ENCODE data around the gene INSR. TPM values are rescaled to one million over a fixed set of nuclear protein-coding genes. Genes with fewer than 3 reads are reported as not detected.

Gene INSR
- total RNA-seq, 3 donors from 2014 or later (not counting 1 experiment from before 2014, with no cell fraction given): 0.50 to 4.9 (median 2.0) TPM

DNA sequence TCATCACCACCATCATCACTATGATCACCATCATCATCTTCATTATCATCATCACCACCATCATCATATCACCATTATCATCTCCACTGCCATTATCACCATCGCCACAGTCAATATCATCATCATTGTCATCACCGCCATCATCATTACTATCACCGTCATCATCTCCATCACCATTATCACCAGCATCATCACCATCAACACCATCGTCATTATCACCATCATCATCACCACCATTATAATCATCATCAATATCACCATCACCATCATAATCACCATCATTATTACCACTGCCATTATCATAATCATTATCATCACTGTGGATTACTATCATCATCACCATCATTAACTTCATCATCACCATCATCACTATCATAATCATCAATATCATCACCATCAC is 37.2 kb upstream of the INSR start:
- Mint-ChIP-seq H3K36me3 (no peaks in the 10 kb centered on the region), H3K4me1 (no peaks in the 10 kb centered on the region), H3K27ac (no peak overlapping the region), H3K27me3 (ENCODE audit: low read depth in 2 of 2) (peaks cover 0 to 7% of the 10 kb centered on the region in 2 donors), H3K4me3 (no peak overlapping the region), H3K9me3 (no peaks in the 10 kb centered on the region)
- Histone ChIP-seq H3K27ac (ENCODE audit: low read length) (no peak overlapping the region), H3K9me3 (ENCODE audit: control insufficient read depth, insufficient read depth, low read length) (no peaks in the 10 kb centered on the region), H3K4me3 (ENCODE audit: low read length) (no peak overlapping the region), H3K4me1 (ENCODE audit: control insufficient read depth, insufficient read depth, low read length) (peaks cover 6% of the 10 kb centered on the region), H3K27me3 (ENCODE audit: control insufficient read depth, insufficient read depth, low read length) (no peaks in the 10 kb centered on the region), H3K36me3 (ENCODE audit: control insufficient read depth, insufficient read depth, low read length) (no peaks in the 10 kb centered on the region)
- no peak for DNase-seq
- no peak for ATAC-seq
- TF ChIP-seq, protein P1, sequence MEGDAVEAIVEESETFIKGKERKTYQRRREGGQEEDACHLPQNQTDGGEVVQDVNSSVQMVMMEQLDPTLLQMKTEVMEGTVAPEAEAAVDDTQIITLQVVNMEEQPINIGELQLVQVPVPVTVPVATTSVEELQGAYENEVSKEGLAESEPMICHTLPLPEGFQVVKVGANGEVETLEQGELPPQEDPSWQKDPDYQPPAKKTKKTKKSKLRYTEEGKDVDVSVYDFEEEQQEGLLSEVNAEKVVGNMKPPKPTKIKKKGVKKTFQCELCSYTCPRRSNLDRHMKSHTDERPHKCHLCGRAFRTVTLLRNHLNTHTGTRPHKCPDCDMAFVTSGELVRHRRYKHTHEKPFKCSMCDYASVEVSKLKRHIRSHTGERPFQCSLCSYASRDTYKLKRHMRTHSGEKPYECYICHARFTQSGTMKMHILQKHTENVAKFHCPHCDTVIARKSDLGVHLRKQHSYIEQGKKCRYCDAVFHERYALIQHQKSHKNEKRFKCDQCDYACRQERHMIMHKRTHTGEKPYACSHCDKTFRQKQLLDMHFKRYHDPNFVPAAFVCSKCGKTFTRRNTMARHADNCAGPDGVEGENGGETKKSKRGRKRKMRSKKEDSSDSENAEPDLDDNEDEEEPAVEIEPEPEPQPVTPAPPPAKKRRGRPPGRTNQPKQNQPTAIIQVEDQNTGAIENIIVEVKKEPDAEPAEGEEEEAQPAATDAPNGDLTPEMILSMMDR (IDR thresholded peaks at IDR 0.05): no peak
- intact Hi-C loops (cut with micrococcal nuclease): no loop called here
- WGBS (ENCODE audit: insufficient coverage): 97% methylated on average over 4 of the region's 4 CpGs

DNA sequence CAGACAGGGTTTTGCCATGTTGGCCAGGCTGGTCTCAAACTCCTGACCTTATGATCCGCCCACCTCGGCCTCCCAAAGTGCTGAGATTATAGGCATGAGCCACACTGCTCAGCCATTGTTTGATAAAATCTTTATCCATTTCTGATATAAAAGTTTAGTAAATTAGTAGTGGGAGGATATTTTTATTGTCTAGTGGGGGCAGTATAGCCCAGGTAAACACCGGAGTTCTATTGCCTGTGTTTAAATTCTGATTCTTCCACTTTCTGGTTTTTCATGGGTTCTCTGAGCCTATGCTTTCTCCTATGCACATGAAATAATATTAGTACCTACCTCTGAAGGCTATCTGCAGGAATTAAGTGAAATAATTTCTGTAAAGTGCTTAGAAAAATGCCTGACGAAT is 34.4 kb upstream of the INSR start:
- intact Hi-C loops (cut with micrococcal nuclease): no loop called here

DNA sequence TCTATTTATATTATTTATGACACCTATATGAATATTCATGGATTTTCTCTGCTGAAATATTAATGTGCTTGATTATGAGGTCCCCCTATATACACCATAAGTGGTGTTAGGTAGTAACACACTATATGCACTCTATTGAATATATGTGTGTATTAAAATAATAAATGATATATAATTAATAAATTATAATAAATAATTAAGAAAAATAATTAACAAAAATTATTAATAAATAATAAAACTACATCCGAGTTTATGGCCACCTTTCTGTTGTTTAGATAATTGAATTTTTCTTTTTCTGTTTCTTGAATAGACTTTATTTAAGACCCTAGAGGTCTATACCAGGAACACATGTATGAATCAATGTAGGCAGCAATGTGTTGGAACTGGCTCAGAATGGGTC is 33.6 kb upstream of the INSR start:
- no peak overlapping the region for H3K27ac ChIP-seq (ENCODE audit: low read length)
- no peaks in the 10 kb centered on the region for H3K4me1 Mint-ChIP-seq
- no peak overlapping the region for H3K4me3 Mint-ChIP-seq
- H3K9me3 ChIP-seq (ENCODE audit: control insufficient read depth, insufficient read depth, low read length): no peaks in the 10 kb centered on the region
- no peak overlapping the region for H3K27ac Mint-ChIP-seq
- H3K9me3 Mint-ChIP-seq: peaks cover 0 to 3% of the 10 kb centered on the region in 2 donors
- peaks cover 0 to 2% of the 10 kb centered on the region in 2 donors for H3K27me3 Mint-ChIP-seq (ENCODE audit: low read depth in 2 of 2)
- H3K36me3 Mint-ChIP-seq: no peaks in the 10 kb centered on the region
- ATAC-seq (no peak), DNase-seq (no peak)
- TF ChIP-seq, protein P1 (IDR thresholded peaks at IDR 0.05): no peak
- intact Hi-C loops (cut with micrococcal nuclease): no loop called here
- H3K27me3 ChIP-seq (ENCODE audit: control insufficient read depth, insufficient read depth, low read length): no peaks in the 10 kb centered on the region
- no peaks in the 10 kb centered on the region for H3K36me3 ChIP-seq (ENCODE audit: control insufficient read depth, insufficient read depth, low read length)
- no peaks in the 10 kb centered on the region for H3K4me1 ChIP-seq (ENCODE audit: control insufficient read depth, insufficient read depth, low read length)
- H3K4me3 ChIP-seq (ENCODE audit: low read length): no peak overlapping the region
- no CpG with 5 or more reads among the region's 1 CpG for WGBS (ENCODE audit: insufficient coverage)

More for the DNA sequence above, 34.4 kb upstream of the INSR start:
- Mint-ChIP-seq H3K27ac (no peak overlapping the region), H3K9me3 (peaks cover 0 to 3% of the 10 kb centered on the region in 2 donors), H3K4me3 (no peak overlapping the region), H3K27me3 (ENCODE audit: low read depth in 2 of 2) (peaks cover 0 to 6% of the 10 kb centered on the region in 2 donors), H3K4me1 (no peaks in the 10 kb centered on the region), H3K36me3 (no peaks in the 10 kb centered on the region)
- ATAC-seq: no peak
- 87% methylated on average over 4 of the region's 4 CpGs for WGBS (ENCODE audit: insufficient coverage)
- peak in 1 of 2 donors; percentile 46 for DNase-seq
- no peak overlapping the region for H3K4me3 ChIP-seq (ENCODE audit: low read length)
- no peaks in the 10 kb centered on the region for H3K27me3 ChIP-seq (ENCODE audit: control insufficient read depth, insufficient read depth, low read length)
- no peaks in the 10 kb centered on the region for H3K4me1 ChIP-seq (ENCODE audit: control insufficient read depth, insufficient read depth, low read length)
- no peaks in the 10 kb centered on the region for H3K36me3 ChIP-seq (ENCODE audit: control insufficient read depth, insufficient read depth, low read length)
- H3K9me3 ChIP-seq (ENCODE audit: control insufficient read depth, insufficient read depth, low read length): no peaks in the 10 kb centered on the region
- H3K27ac ChIP-seq (ENCODE audit: low read length): no peak overlapping the region
- TF ChIP-seq, protein P1 (IDR thresholded peaks at IDR 0.05): no peak

Measured in natural killer cell (primary cell).